ENCODE results near the gene HDAC5. TPM values are rescaled to one million over a fixed set of nuclear protein-coding genes. Genes with fewer than 3 reads are reported as not detected.

HDAC5 gene
- total RNA-seq, 1 donor from 2014 or later: 34.1 TPM

DNA sequence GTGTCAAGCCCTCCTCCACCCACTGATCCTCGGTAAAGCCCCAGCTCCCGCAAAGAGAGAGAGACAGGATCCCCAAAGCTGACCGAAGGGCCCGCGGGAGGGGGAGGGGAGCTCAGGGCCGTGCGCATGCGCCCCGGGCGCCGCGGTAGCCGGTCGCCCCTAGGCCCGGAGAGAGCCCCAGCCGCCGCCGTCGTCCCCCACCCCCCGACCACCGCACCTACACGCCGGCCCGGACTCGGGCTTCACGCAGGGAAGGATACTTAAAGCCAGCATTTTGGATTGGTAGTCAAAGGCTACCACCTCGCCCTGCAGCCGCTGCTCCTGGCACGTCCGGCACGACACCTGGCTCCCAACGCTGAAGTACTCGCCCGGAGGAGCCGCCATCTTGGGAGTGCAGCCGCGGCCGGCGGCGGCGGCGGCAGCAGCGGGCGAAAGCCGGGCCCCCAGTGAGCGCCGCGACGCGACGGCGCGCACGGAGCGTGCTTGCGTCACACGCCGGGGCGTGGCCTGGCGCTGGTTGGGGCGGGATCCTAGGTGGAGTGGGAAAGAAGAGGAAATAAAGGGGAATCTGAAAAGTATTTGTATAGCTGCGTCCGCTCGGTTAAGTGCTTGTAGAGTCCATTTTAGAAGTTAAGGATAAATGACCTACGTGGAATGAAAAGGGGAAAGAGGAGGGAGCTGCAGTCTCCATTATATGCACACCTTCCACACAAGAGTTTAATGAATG lies 57.1 kb downstream of the HDAC5 start, which contains the start of gene LSM12:
Gene LSM12, minus strand, starts transcription at position 468 of the 727 bp plus-strand sequence. Its CDS starts 84 bp downstream, at position 384.
- H3K27me3 Mint-ChIP-seq (ENCODE audit: low read depth): no peaks in the 10 kb centered on the region
- DNase-seq (ENCODE audit: low spot score in 2 of 2, unreplicated experiment in 2 of 2): peak; percentile 87 to 95
- H3K4me3 Mint-ChIP-seq: peak within 1 kb of the TSS; percentile 90
- TF ChIP-seq, protein P1, sequence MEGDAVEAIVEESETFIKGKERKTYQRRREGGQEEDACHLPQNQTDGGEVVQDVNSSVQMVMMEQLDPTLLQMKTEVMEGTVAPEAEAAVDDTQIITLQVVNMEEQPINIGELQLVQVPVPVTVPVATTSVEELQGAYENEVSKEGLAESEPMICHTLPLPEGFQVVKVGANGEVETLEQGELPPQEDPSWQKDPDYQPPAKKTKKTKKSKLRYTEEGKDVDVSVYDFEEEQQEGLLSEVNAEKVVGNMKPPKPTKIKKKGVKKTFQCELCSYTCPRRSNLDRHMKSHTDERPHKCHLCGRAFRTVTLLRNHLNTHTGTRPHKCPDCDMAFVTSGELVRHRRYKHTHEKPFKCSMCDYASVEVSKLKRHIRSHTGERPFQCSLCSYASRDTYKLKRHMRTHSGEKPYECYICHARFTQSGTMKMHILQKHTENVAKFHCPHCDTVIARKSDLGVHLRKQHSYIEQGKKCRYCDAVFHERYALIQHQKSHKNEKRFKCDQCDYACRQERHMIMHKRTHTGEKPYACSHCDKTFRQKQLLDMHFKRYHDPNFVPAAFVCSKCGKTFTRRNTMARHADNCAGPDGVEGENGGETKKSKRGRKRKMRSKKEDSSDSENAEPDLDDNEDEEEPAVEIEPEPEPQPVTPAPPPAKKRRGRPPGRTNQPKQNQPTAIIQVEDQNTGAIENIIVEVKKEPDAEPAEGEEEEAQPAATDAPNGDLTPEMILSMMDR (IDR thresholded peaks at IDR 0.05; ENCODE audit: unreplicated experiment): no peak
- H3K9me3 Mint-ChIP-seq: no peaks in the 10 kb centered on the region
- peaks cover 5% of the 10 kb centered on the region for H3K36me3 Mint-ChIP-seq
- H3K4me1 Mint-ChIP-seq: peaks cover 41% of the 10 kb centered on the region
- peak within 1 kb of the TSS; percentile 99 for H3K27ac Mint-ChIP-seq

DNA sequence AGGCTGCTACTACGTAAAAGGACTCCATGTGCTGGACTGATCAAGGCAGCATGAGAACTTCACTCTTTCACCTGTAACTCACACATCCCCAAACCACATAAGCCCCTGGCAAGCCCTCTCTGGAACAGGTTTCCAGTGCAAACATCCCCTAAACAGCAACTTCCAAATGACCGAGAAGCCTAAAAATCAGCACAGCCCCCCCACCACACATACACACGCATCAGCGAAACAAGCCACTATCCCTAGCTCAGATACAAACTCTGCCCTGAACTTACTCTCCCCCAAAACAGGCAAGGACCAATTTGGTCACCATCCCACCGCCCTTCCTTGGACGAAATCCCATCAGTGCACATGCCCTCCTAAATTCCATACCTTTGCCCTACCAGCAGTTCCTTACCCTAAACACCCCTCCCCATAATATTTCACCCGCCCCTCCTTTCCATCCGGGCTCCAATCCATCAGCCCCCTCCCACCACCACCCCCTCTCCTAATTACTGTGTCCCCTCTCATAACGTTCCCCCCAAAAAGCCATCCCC lies 57.7 kb downstream of the HDAC5 start:
- Mint-ChIP-seq H3K4me1 (peaks cover 37% of the 10 kb centered on the region), H3K9me3 (no peaks in the 10 kb centered on the region), H3K4me3 (peak overlapping the region; percentile 90), H3K27me3 (ENCODE audit: low read depth) (no peaks in the 10 kb centered on the region), H3K36me3 (peaks cover 8% of the 10 kb centered on the region), H3K27ac (peak overlapping the region; percentile 99)
- TF ChIP-seq, protein P1 (IDR thresholded peaks at IDR 0.05; ENCODE audit: unreplicated experiment): no peak
- DNase-seq (ENCODE audit: low spot score in 2 of 2, unreplicated experiment in 2 of 2): no peak

DNA sequence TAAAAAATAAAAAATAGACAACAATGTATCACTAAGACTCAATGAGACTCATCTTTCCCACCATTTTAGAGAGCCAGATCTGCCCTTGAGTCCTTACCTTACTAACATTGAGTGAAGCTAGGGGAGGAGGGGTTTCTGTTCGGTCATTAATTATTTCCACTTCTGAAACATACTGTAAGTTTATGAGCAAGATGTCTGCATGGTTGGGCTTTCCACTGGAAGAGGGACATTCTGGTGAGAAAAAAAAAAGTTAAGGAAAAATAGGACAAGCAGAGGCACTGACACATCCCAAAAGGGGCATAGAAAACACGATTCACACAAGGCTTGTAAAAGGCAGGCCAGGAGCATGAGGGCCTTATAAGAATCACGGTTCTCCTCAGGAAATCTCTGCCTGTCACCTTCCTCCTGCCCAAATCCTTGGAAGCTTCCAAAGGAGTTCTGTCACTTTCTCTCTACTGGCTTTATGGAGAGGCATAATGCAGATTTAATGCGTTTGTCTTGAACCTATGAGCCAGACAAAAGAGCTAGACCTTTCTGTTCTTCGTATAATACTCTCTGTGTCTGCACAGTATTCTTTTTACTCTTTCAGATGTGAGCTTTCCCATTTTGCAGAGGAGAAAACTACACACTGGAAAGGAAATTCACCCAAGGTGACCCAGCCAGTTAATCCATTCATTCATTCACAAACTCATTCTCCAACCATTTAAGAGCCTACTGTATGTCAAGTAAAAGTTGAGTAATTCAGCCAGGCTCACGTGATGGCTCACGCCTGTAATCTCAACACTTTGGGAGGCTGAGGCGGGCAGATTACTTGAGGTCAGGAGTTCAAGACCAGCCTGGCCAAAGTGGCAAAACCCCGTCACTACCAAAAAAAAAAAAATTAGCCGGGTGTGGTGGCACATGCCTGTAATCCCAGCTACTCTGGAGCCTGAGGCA lies 59.5 kb downstream of the HDAC5 start:
- Mint-ChIP-seq H3K9me3 (no peaks in the 10 kb centered on the region), H3K4me1 (peaks cover 28% of the 10 kb centered on the region), H3K36me3 (peaks cover 20% of the 10 kb centered on the region), H3K27ac (peak overlapping the region; percentile 65), H3K27me3 (ENCODE audit: low read depth) (no peaks in the 10 kb centered on the region), H3K4me3 (peak overlapping the region; percentile 28)
- DNase-seq (ENCODE audit: low spot score in 2 of 2, unreplicated experiment in 2 of 2): no peak
- TF ChIP-seq, protein P1 (IDR thresholded peaks at IDR 0.05; ENCODE audit: unreplicated experiment): no peak

DNA sequence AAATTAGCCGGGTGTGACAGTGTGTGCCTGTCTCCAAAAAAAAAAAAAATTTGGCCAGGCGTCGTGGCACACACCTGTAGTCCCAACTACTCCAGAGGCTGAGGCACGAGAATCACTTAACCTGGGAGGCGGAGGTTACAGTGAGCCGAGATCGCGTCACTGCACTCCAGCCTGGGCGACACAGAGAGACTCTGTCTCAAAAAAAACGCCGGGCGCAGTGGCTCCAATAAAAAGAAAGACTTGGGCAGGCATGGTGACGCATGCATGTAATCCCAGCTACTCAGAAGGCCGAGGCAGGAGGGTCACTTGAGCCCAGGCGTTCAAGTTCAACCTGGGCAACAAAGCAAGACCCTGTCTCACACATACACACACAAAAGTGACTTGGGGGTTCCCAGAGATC lies 60.6 kb downstream of the HDAC5 start:
- no peak for DNase-seq (ENCODE audit: low spot score in 2 of 2, unreplicated experiment in 2 of 2)
- peaks cover 27% of the 10 kb centered on the region for H3K36me3 Mint-ChIP-seq
- no peak overlapping the region for H3K4me3 Mint-ChIP-seq
- no peaks in the 10 kb centered on the region for H3K27me3 Mint-ChIP-seq (ENCODE audit: low read depth)
- H3K4me1 Mint-ChIP-seq: peaks cover 27% of the 10 kb centered on the region
- TF ChIP-seq, protein P1 (IDR thresholded peaks at IDR 0.05; ENCODE audit: unreplicated experiment): no peak
- no peak overlapping the region for H3K27ac Mint-ChIP-seq
- no peaks in the 10 kb centered on the region for H3K9me3 Mint-ChIP-seq

DNA sequence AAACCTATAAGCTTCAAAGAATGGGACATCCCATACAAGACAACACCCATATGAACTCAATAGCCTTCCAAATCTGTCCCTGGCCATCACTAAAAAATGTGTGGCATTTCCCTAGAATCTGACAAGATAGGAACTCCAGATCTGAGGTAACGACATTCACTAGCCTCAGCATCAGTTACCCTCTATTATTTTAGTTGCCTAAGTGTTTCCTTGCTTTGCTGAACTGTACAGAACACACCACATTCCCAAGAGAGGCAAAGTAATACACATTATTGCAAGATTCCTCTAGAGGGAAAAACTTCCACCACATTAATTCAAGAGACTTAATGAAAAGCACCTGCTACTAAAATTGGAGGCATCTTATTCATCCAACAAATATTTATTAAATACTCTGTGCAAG lies 62.0 kb downstream of the HDAC5 start:
- peaks cover 19% of the 10 kb centered on the region for H3K4me1 Mint-ChIP-seq
- peaks cover 27% of the 10 kb centered on the region for H3K36me3 Mint-ChIP-seq

More for the DNA sequence above, 62.0 kb downstream of the HDAC5 start:
- DNase-seq (ENCODE audit: low spot score in 2 of 2, unreplicated experiment in 2 of 2): no peak
- TF ChIP-seq, protein P1 (IDR thresholded peaks at IDR 0.05; ENCODE audit: unreplicated experiment): no peak
- Mint-ChIP-seq H3K27me3 (ENCODE audit: low read depth) (no peaks in the 10 kb centered on the region), H3K27ac (no peak overlapping the region), H3K4me3 (no peak overlapping the region), H3K9me3 (no peaks in the 10 kb centered on the region)
